ENCODE measurements around the gene PDCL3. TPM values are rescaled to one million over a fixed set of nuclear protein-coding genes. Genes with fewer than 3 reads are reported as not detected.

PDCL3 gene
- total and polyA plus RNA-seq, 11 donors, result 10.3 to 40.2 (median 24.3) TPM

DNA sequence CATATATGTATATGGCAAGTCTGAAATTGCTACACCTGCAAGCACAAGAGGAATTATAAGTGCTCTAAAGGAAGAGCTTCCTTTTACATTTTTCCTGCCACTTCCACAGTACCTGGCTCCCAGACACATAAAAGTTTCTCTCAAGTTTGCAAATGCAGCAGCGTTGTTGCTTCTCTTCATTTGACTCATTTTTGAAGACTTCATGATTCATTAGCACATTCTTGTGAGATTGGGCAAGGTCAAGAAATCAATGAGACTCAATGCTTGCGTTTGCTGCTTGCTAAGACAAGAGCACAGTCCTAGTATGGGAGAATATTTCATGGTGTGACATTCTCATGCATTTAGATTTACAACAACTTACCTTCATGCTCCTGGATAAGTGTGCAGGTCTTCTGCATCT is 42.6 kb upstream of the PDCL3 start:
- intact Hi-C loops (cut with DNase I), result no loop called here
- Histone ChIP-seq H3K9me3 (no peaks in the 10 kb centered on the region), H3K4me1 (no peaks in the 10 kb centered on the region), H3K27me3 (no peaks in the 10 kb centered on the region), H3K36me3 (no peaks in the 10 kb centered on the region), H3K27ac (no peak overlapping the region), H3K4me3 (no peak overlapping the region)
- ATAC-seq, result no peak
- no peak for DNase-seq
- TF ChIP-seq POLR2A (IDR thresholded peaks at IDR 0.05), result no peak
- TF ChIP-seq, protein P1, sequence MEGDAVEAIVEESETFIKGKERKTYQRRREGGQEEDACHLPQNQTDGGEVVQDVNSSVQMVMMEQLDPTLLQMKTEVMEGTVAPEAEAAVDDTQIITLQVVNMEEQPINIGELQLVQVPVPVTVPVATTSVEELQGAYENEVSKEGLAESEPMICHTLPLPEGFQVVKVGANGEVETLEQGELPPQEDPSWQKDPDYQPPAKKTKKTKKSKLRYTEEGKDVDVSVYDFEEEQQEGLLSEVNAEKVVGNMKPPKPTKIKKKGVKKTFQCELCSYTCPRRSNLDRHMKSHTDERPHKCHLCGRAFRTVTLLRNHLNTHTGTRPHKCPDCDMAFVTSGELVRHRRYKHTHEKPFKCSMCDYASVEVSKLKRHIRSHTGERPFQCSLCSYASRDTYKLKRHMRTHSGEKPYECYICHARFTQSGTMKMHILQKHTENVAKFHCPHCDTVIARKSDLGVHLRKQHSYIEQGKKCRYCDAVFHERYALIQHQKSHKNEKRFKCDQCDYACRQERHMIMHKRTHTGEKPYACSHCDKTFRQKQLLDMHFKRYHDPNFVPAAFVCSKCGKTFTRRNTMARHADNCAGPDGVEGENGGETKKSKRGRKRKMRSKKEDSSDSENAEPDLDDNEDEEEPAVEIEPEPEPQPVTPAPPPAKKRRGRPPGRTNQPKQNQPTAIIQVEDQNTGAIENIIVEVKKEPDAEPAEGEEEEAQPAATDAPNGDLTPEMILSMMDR (IDR thresholded peaks at IDR 0.05), result no peak
- WGBS, 4 donors, result 84 to 93% (median 89%) methylated on average over 2 of the region's 2 CpGs

DNA sequence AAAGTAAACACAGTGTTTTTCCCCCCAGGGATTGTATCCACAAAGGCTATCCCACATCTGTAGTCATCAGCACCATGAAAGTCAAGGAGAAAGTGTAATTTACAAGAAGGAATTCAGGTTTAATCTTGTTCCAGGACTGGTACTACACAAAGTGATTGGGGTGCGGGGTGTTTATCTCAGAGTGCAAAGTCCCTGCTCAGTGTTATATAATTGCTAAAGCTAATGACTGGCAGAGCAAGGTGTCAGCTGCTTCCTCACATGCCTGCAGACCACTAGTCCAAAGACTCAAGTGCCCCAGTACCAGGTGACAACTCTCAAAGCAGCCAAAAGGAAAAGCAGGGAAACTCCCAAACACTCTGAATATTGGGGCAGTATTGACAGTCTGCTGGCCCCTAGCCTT is 40.4 kb upstream of the PDCL3 start:
- 25 to 69% (median 54%) methylated on average over 1 of the region's 1 CpG for WGBS, 4 donors
- H3K4me1 ChIP-seq, result no peaks in the 10 kb centered on the region
- DNase-seq (no peak), ATAC-seq (peak in 1 of 4 donors; percentile 49)
- no peak overlapping the region for H3K4me3 ChIP-seq
- TF ChIP-seq POLR2A (IDR thresholded peaks at IDR 0.05), result no peak
- TF ChIP-seq, protein P1 (IDR thresholded peaks at IDR 0.05), result no peak
- no peak overlapping the region for H3K27ac ChIP-seq
- H3K9me3 ChIP-seq, result no peaks in the 10 kb centered on the region
- no peaks in the 10 kb centered on the region for H3K27me3 ChIP-seq
- H3K36me3 ChIP-seq, result no peaks in the 10 kb centered on the region
- intact Hi-C loops (cut with DNase I), result no loop called here

DNA sequence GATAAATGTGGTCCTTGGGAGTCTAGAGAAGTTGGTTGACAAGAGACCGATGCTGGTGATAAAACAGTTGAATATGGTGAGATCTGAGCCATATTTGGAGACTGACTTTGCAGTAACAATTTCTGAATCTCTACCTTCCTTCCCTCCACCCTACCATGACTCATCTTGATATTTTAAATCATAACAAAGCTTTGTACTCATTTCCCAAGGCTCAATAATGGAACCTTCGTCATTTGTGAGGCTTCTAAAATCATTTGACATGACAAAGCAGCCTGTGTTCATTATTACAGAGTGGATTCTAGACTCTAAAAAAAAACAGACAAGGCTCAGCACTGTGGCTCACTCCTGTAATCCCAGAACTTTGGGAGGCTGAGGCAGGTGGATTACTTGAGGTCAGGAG is 38.5 kb upstream of the PDCL3 start:
- no peak for TF ChIP-seq POLR2A (IDR thresholded peaks at IDR 0.05)

DNA sequence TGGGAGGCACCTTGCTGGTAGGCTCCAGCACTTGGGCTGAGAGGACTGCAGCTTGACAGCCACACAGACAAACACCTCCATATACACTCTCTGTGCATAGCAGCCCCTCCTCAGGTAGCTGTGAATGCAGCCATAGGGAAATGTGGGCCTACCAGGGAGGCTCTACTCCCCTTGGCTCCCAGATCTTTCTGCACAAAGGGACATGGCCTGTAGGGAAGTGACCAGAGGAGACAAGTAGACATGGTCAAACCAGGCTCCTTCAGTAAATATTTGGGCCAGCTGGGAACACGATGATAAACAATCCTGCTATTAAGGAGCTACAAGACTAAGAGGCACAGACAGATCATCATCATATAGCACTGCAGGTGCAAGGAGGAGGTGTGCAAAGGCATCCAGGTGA is 35.9 kb upstream of the PDCL3 start:
- ATAC-seq, result no peak
- Histone ChIP-seq H3K9me3 (no peaks in the 10 kb centered on the region), H3K27me3 (no peaks in the 10 kb centered on the region), H3K27ac (no peak overlapping the region), H3K36me3 (no peaks in the 10 kb centered on the region), H3K4me1 (no peaks in the 10 kb centered on the region), H3K4me3 (no peak overlapping the region)
- 0 to 85% (median 25%) methylated on average over 1 of the region's 1 CpG for WGBS, 4 donors
- TF ChIP-seq POLR2A (IDR thresholded peaks at IDR 0.05), result no peak
- TF ChIP-seq, protein P1 (IDR thresholded peaks at IDR 0.05), result no peak
- DNase-seq, result no peak
- intact Hi-C loops (cut with DNase I), result no loop called here

More for the DNA sequence above, 38.5 kb upstream of the PDCL3 start:
- intact Hi-C loops (cut with DNase I), result no loop called here
- H3K36me3 ChIP-seq, result no peaks in the 10 kb centered on the region
- 81 to 86% (median 85%) methylated on average over 2 of the region's 2 CpGs for WGBS, 4 donors
- ATAC-seq (no peak), DNase-seq (no peak)
- no peaks in the 10 kb centered on the region for H3K27me3 ChIP-seq
- no peak overlapping the region for H3K27ac ChIP-seq
- no peaks in the 10 kb centered on the region for H3K9me3 ChIP-seq
- no peak overlapping the region for H3K4me3 ChIP-seq
- no peaks in the 10 kb centered on the region for H3K4me1 ChIP-seq

DNA sequence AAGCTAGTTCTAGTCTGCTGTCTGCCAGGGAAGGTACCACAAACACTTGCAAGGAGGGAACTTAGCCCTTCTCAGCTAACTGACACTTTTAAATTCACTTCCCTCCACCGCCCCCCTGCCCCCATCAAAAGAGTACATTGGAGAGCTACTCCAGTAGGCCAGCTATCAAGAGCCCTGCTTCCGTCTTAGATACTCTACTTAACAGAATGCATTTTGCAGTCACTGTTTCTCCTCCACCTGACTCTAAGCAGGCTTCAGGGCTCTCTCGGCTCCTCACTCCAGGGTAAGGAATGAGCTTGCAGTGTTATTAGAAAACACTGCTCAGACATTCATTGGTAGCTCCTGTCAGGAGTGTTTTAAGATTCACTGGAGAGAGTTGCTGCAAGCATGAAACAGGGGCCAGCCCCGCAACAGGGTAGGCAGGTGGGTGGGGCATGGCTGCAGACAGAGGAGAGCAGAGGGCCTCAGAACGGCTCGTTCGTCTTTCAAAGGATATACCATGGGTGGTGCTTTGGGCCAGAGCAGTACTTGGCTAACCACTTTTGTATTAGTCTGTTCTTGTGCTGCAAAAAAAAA is 35.3 kb upstream of the PDCL3 start:
- no peak for ATAC-seq
- DNase-seq, result no peak
- intact Hi-C loops (cut with DNase I), result no loop called here
- TF ChIP-seq, protein P1 (IDR thresholded peaks at IDR 0.05), result no peak
- TF ChIP-seq POLR2A (IDR thresholded peaks at IDR 0.05), result no peak
- Histone ChIP-seq H3K27ac (no peak overlapping the region), H3K36me3 (no peaks in the 10 kb centered on the region), H3K9me3 (no peaks in the 10 kb centered on the region), H3K4me1 (no peaks in the 10 kb centered on the region), H3K27me3 (no peaks in the 10 kb centered on the region), H3K4me3 (no peak overlapping the region)
- 71 to 78% (median 75%) methylated on average over 7 of the region's 7 CpGs for WGBS, 4 donors

Measured in heart left ventricle (tissue), 16 donors.